ENCODE measurements around the gene MTRFR. TPM values are rescaled to one million over a fixed set of nuclear protein-coding genes. Genes with fewer than 3 reads are reported as not detected.

MTRFR gene
- total and polyA plus RNA-seq, 4 donors = 5.7 to 15.2 (median 11.1) TPM

DNA sequence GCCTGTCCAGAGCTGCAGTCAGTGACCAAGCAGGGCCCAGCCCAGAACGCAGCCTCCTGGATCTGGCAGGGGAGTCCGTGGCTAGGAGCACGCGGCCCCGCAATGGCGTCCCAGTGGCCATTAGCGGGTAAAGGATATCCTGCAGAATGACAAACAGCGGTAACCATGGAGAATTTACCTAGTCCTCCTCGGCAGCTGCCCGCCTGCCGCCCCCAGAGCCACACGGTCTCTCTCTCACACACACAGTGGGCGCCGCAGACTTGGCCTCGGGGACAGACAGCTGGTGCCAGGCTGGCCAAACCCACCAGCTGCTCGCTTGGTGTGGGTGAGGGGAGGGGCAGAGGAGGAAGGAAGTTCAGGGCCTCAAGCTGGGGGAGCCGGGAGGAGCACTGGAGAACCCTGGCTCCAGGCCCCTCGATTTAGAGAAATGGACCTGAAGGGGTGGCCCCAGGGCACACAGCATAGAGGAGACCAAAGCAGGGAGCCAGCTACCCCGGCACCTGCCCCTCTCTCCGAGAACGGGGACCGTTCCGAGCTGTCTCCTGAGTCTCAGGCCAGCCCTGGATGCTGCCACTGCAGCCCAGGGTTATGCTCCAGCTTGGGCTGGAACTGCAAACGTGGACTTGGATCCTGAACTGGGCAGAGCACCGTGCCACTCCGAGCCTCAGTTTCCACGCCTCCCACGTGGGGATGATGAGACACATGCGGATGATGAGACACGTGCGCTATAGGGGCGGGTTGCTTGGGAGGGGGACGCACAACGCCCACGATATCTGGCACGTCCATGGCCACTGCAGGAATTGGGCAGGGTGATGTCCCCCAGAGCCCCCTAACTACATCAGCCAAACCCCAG is 35.0 kb downstream of the MTRFR start:
- 68% methylated on average over 36 of the region's 36 CpGs for WGBS
- no peak overlapping the region for H3K4me3 ChIP-seq (ENCODE audit: low read depth in 1 of 3, low read length in 3 of 3)
- DNase-seq (ENCODE audit: low spot score) = no peak
- no peaks in the 10 kb centered on the region for H3K27me3 ChIP-seq (ENCODE audit: control insufficient read depth in 4 of 4, insufficient read depth in 4 of 4, low read length in 3 of 4)
- no peak overlapping the region for H3K27ac ChIP-seq (ENCODE audit: low read depth in 1 of 2, low read length in 2 of 2)
- H3K9ac ChIP-seq (ENCODE audit: low read depth in 1 of 2, low read length in 2 of 2) = no peak overlapping the region
- TF ChIP-seq HNF4G (IDR thresholded peaks at IDR 0.05) = no peak
- TF ChIP-seq RXRA (IDR thresholded peaks at IDR 0.05) = no peak
- no peak for TF ChIP-seq HNF4A (conservative IDR thresholded peaks at IDR 0.05)
- TF ChIP-seq, protein P1, sequence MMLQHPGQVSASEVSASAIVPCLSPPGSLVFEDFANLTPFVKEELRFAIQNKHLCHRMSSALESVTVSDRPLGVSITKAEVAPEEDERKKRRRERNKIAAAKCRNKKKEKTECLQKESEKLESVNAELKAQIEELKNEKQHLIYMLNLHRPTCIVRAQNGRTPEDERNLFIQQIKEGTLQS (IDR thresholded peaks at IDR 0.05) = no peak
- no peak for TF ChIP-seq JUND (IDR thresholded peaks at IDR 0.05)
- no peak for TF ChIP-seq GABPA (IDR thresholded peaks at IDR 0.05 in 1 of 2, conservative IDR thresholded peaks at IDR 0.05 in 1 of 2)
- TF ChIP-seq TAF1 (conservative IDR thresholded peaks at IDR 0.05) = no peak
- TF ChIP-seq REST (IDR thresholded peaks at IDR 0.05) = no peak
- H3K4me1 ChIP-seq (ENCODE audit: control insufficient read depth in 4 of 4, insufficient read depth in 4 of 4, low read length in 3 of 4) = peaks cover 7 to 26% (median 12%) of the 10 kb centered on the region in 4 donors
- H3K9me3 ChIP-seq (ENCODE audit: control insufficient read depth in 4 of 4, low read length in 3 of 4) = no peaks in the 10 kb centered on the region
- H3K36me3 ChIP-seq (ENCODE audit: control insufficient read depth in 4 of 4, insufficient read depth in 3 of 4, low read depth in 1 of 4, low read length in 3 of 4) = peaks cover 0 to 5% (median 0%) of the 10 kb centered on the region in 4 donors

GRCh38 chr12:123268850-123269249 is 35.6 kb downstream of the MTRFR start:
- H3K27me3 ChIP-seq (ENCODE audit: control insufficient read depth in 4 of 4, insufficient read depth in 4 of 4, low read length in 3 of 4) = no peaks in the 10 kb centered on the region
- peak overlapping the region in 1 of 2 donors; percentile 45 for H3K9ac ChIP-seq (ENCODE audit: low read depth in 1 of 2, low read length in 2 of 2)
- no peaks in the 10 kb centered on the region for H3K9me3 ChIP-seq (ENCODE audit: control insufficient read depth in 4 of 4, low read length in 3 of 4)
- WGBS = 84% methylated on average over 13 of the region's 13 CpGs
- peaks cover 0 to 5% (median 0%) of the 10 kb centered on the region in 4 donors for H3K36me3 ChIP-seq (ENCODE audit: control insufficient read depth in 4 of 4, insufficient read depth in 3 of 4, low read depth in 1 of 4, low read length in 3 of 4)
- DNase-seq (ENCODE audit: low spot score) = no peak
- peak overlapping the region in 1 of 2 donors; percentile 48 for H3K27ac ChIP-seq (ENCODE audit: low read depth in 1 of 2, low read length in 2 of 2)
- no peak overlapping the region for H3K4me3 ChIP-seq (ENCODE audit: low read depth in 1 of 3, low read length in 3 of 3)
- peaks cover 7 to 26% (median 12%) of the 10 kb centered on the region in 4 donors for H3K4me1 ChIP-seq (ENCODE audit: control insufficient read depth in 4 of 4, insufficient read depth in 4 of 4, low read length in 3 of 4)
- TF ChIP-seq, protein P2, sequence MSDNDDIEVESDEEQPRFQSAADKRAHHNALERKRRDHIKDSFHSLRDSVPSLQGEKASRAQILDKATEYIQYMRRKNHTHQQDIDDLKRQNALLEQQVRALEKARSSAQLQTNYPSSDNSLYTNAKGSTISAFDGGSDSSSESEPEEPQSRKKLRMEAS (IDR thresholded peaks at IDR 0.05) = no peak
- no peak for TF ChIP-seq CTCF (IDR thresholded peaks at IDR 0.05; ENCODE audit: low read depth, low read length, missing input control)
- TF ChIP-seq EGR1 (IDR thresholded peaks at IDR 0.05; ENCODE audit: low read depth in 2 of 2) = no peak
- TF ChIP-seq JUND (IDR thresholded peaks at IDR 0.05) = no peak
- TF ChIP-seq FOXA2 (IDR thresholded peaks at IDR 0.05) = no peak
- TF ChIP-seq, protein P1 (IDR thresholded peaks at IDR 0.05) = no peak
- no peak for TF ChIP-seq GABPA (IDR thresholded peaks at IDR 0.05 in 1 of 2, conservative IDR thresholded peaks at IDR 0.05 in 1 of 2)
- TF ChIP-seq, protein P3, sequence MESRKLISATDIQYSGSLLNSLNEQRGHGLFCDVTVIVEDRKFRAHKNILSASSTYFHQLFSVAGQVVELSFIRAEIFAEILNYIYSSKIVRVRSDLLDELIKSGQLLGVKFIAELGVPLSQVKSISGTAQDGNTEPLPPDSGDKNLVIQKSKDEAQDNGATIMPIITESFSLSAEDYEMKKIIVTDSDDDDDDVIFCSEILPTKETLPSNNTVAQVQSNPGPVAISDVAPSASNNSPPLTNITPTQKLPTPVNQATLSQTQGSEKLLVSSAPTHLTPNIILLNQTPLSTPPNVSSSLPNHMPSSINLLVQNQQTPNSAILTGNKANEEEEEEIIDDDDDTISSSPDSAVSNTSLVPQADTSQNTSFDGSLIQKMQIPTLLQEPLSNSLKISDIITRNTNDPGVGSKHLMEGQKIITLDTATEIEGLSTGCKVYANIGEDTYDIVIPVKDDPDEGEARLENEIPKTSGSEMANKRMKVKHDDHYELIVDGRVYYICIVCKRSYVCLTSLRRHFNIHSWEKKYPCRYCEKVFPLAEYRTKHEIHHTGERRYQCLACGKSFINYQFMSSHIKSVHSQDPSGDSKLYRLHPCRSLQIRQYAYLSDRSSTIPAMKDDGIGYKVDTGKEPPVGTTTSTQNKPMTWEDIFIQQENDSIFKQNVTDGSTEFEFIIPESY (IDR thresholded peaks at IDR 0.05) = no peak
- no peak for TF ChIP-seq TAF1 (conservative IDR thresholded peaks at IDR 0.05)
- TF ChIP-seq RXRA (IDR thresholded peaks at IDR 0.05) = no peak
- no peak for TF ChIP-seq SP1 (IDR thresholded peaks at IDR 0.05)
- no peak for TF ChIP-seq NR2F2 (IDR thresholded peaks at IDR 0.05)
- no peak for TF ChIP-seq REST (IDR thresholded peaks at IDR 0.05)
- TF ChIP-seq HNF4A (conservative IDR thresholded peaks at IDR 0.05) = no peak
- no peak for TF ChIP-seq HNF4G (IDR thresholded peaks at IDR 0.05)
- no peak for TF ChIP-seq RAD21 (IDR thresholded peaks at IDR 0.05)
- TF ChIP-seq FOXA1 (IDR thresholded peaks at IDR 0.05) = no peak
